Activated CD8-positive, alpha-beta memory T cell treated with anti-CD3 and anti-CD28 coated beads for 24 hours (primary cell): ENCODE results near the gene WWOX.

Source experiments
- DNase-seq: peaks from one replicate; pipeline ENCODE4 v3.0.0-alpha.2; 2020

Gene WWOX

GRCh38 chr16:78446486-78446885, 347.0 kb downstream of the WWOX start:
- no peak for DNase-seq

DNA sequence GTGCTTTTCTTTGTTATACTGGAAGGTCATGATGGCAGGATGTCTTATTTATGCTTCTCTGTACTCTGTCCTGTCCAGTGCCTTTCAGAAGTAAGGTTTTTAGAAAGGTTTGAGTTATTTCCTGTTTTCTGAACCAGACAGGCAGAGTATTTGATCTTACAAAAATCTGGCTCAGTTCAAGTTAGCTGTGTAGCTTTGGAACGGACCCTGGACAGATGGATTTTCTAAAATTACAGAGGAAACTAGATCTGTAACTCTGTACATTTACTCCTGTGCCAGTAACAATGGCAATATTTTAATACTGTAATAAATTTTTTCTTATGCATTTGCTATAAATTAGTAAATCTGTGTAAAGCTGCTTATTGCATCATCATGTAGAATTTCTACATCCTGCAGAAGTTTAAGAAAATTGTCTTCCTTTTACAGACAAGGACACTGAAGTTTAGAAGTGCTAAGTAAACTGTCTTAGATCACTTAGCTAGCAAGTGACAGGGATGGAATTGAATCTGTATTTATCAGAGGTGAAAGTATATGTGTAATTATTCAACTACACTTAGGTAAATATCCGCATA, 347.6 kb downstream of the WWOX start:
- DNase-seq = no peak

DNA sequence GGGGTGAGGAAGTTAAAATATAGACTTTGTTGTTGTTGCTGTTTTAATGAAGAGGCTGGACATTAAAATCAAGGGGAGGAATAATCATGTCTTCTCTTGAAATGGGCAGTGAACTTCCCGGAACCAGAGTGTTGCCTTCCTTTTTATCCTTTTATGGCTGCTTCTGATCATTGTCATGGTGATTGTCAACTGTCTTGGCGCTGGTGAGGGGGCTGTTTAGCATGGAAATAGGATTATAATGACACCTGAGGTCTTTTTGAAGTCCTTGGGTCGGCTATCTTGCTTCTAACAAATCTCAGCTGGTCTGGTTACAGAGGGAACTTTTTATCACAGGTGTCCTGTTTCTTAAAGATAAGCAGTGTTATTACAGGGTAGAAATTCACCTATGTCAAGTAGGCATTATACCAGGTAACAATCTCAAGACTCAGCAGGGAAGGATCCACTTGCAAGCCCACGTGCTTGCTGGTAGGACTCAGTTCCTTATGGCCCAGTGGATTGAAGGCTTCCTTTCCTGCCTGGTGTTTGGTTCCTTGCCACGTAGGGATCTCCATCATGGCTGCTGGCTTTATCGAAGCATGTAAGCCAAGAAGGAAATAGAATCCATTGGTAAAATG, 349.3 kb downstream of the WWOX start:
- DNase-seq = no peak

GRCh38 chr16:78450255-78450654, 350.8 kb downstream of the WWOX start:
- no peak for DNase-seq

DNA sequence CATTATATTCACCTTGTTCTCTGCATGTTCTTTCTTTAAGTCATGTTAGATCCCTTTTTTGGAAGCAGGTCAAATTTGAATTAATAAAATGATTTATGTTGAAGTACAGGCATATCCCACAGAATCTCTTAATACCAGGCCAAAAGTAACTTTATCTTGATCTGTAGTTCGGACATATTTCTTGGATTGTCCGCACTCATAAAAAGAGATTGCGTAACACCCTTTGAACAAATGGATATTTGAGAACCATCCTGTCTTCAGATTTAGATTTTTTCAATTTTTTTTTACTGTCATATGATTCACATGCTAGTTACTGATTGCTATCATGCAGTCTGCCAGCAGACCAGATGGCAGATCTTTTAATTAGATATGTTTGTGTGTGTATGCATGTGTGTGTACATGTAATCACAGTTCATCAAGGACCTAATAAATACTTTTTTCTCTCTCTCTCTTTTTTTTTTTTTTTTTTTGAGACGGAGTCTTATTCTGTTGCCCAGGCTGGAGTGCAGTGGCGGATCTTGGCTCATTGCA, 352.6 kb downstream of the WWOX start:
- no peak for DNase-seq

DNA sequence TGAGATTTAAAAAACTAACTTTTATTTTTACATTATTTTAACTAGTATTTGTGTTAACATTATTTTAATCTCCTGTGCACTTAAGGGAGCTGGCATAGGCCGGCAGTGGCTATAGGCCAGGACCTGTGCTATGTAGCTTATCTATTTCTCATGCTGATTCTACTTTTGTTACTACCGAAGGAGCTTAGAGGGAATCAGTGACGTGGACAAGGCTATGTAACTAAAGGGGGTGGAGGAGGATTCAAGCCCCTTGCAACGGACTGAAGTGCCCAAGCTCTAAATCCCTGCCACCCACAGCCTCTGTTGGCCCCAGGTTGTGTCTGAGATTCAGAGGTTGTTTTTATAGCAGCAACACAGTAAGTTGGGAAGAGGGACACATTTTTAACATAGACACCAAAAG, 356.4 kb downstream of the WWOX start:
- DNase-seq = no peak

GRCh38 chr16:78458588-78458987, 359.1 kb downstream of the WWOX start:
- DNase-seq = no peak

- DNase-seq = no peak
These were observed 361.0 kb downstream of the WWOX start for GRCh38 chr16:78460428-78460827.

- DNase-seq = no peak
These were observed 361.6 kb downstream of the WWOX start for GRCh38 chr16:78461087-78461486.

DNA sequence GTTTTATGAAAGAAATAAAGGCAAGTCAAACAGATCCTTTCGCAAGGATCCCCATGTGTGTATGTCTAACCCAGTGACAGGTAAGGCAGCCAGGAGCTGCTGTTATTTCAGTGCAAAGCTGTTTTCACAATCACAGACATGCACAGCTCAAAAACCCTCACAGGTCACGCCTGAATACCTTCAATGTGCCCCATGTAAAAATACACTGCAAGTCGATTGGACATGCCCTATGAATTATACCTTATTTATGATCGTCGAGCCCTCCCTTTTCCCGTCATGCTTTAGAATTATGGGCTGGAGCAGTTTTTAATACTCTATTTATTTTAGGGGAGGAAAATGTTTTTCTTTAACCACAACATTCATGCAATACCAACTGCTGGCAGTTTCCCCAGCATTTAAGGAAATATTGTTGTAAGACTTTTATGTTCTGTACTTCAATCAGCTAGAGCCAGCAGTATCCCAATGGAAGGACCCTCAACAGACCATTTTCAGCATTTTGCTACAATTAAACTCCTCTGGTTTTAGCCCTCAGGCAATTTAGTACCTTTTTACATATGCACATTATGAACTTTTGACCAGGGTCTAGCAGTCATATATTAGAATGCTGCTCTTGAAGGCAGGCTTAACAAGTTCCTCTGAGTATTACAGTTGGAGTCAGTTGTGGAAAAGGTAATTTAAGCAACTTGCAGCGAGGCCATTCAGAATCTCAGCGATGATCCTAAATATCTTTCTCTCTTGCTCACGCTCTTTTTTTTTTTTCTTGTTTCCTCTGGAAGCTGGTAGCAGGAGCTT, 362.2 kb downstream of the WWOX start:
- no peak for DNase-seq

DNA sequence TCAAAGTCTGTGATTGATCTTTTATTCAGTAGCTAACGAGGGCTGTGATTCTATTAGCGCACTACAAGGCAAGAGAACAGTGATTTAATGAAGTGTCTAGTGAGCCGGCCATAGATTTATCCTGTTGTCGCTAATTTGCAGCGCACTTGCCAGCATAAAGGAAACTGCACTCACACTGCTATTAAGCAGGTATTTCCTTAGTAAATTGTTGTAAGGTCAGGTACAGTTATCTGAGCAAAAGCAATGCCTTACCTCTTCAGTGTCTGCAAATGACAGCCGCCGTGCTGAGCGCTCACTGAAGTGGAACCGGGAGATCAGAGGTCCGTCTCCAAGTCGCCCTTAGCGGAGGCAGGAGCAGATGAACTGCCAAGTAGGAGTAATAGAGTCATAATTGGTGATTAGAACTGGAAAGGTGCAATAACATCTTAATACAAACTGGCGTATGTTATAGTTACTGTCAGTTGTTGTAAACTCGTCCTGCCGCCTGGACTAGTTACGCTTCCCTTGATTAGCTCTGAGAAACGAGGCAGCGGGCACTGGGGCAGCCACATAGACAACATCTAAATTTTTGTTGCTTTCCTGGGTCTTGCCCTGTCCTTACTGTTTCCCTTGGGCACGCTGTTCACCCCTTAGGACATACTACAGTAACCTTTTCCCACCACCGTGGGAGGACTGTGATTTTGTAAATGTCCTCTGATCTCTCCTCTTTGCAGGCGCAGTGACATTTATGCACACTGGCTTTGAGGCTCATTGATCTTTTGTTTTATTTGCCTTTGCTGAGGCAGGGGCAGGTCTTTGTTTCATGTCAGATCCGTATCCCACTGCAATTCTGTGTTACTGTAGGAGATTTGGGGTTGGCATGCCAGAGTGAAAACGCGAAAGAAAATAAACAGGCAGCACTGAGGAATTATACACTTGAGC, 363.1 kb downstream of the WWOX start:
- DNase-seq = no peak

DNA sequence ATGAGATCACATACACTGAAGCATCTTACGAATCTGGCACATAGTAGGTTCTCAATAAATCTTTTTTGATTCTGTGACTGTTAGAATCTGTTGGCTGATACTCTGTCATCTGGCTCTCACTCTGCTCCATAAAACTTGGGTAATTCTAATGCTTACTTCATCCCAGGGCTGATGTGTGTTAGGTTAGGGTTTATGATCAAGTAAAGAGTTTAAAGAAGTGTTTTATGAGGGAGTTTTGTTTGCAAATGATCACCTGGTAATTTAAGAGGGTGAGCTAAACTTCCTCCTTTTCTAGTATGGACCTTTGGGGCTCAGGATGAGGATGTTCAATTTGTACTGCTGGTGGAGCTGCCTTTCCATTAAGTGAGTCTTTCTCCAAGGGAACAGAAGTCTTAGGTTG, 364.1 kb downstream of the WWOX start:
- no peak for DNase-seq

- DNase-seq = no peak
These were observed 365.4 kb downstream of the WWOX start for GRCh38 chr16:78464833-78465232.

GRCh38 chr16:78465730-78466129, 366.3 kb downstream of the WWOX start:
- no peak for DNase-seq

DNA sequence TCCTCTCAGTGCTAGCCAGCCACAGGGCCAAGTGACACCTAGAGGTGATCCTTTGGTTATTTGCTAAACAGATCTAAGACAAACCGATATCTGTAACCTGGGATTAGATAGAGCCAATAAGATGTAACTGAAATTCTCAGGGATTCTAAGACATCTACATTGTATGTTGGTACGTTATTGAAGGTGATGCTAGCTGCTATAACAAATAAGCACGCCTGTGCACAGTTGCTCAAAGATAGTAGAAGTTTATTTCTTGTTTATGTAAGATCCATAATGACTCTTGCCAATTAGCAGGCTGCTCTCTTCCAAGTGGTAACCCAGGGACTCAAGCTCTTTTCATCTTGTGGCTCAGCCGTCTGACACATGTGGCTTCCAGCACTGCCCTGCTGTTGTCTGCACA, 370.3 kb downstream of the WWOX start:
- DNase-seq = no peak

DNA sequence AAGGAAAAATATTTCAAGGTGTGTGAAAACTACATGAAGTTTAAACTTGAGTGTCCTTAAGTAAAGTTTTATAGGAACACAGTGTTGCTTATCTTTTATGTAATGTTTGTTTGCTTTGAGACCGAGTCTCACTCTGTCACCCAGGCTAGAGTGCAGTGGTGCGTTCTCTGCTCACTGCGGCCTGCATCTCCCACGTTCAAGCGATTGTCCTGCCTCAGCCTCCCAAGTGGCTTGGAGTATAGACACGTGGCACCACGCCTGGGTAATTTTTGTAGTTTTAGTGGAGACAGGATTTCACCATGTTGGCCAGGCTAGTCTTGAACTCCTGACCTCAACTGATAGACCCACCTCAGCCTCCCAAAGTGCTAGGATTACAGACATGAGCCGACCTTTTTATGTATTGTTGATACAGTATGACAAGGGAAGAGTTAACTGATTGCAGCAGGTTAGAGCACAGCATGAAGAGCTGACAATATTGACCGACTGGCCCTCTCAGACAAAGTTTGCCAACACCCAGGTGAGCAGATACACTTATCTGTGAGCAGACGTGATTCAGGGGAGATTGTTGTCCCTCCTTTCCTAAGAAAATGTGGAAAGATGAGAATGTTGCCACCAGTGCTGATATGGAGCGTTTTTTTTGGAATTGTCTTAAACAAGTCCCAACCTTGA, 373.7 kb downstream of the WWOX start:
- DNase-seq = no peak

DNA sequence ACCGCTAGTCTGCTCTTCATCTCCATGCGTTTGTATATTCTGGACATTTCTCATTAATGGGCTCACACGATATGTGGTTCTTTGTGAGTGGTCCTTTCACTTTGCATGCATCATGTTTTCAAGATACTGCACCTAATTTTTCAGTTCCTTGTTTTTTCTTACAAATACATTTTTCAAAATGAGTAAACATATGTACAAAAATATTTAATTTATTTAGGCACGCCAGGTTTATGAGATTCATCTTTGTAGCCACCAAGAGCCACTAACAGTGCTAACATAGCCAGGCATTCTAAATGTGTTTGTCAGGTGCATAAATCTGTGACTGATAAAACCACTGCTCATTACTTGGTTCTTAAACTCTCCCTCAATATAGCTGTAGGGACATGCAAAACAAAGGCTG, 375.3 kb downstream of the WWOX start:
- DNase-seq = no peak

DNA sequence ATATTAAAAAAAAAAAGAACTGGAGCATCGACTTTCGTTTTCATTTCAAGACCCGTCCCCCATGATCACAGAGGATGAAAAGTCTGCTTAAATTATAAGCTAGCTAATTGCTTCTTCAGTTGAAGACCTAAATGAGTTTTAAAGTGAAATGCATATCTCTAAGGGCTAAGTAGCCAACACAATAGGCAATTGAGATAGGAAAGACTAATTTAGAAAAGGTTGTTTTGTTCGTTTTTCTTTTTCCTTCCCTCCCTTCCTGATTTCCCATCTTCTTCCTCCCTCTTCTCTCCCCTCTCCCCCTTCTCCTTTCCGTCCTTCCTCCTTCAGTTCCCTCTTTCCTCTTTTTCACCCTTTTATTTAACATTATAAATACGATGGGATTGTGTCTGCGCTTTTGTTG, 377.2 kb downstream of the WWOX start:
- no peak for DNase-seq

- DNase-seq = no peak
These were observed 378.9 kb downstream of the WWOX start for GRCh38 chr16:78478267-78478861.

DNA sequence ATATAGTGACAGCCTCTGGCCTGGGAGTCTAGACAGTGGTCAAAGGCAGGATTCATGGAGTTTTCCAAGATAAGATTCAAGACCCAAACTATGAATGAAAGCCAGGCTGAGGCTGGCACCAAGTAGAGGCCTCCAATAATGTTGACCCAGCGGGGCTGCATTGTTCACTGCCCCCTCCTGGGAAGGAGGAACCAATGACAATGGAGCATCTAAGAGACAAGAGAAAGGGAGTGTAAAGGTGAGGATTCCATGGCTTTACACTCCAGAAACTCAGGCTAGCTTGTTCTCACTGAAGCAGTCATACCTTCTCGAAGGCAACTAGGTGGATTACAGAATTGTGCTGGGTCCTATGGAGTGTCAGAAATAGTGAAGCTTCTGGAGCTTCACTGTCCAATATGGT, 380.3 kb downstream of the WWOX start:
- DNase-seq = no peak

- DNase-seq = no peak
These were observed 381.1 kb downstream of the WWOX start for GRCh38 chr16:78480588-78480987.
